ENCODE data around the gene SF3B4. TPM values are rescaled to one million over a fixed set of nuclear protein-coding genes. Genes with fewer than 3 reads are reported as not detected.
A peak's percentile ranks its signal among the peaks of the same experiment; 100 is the strongest.

Gene SF3B4
- total RNA-seq, 1 donor from 2014 or later, result 45.5 TPM

DNA sequence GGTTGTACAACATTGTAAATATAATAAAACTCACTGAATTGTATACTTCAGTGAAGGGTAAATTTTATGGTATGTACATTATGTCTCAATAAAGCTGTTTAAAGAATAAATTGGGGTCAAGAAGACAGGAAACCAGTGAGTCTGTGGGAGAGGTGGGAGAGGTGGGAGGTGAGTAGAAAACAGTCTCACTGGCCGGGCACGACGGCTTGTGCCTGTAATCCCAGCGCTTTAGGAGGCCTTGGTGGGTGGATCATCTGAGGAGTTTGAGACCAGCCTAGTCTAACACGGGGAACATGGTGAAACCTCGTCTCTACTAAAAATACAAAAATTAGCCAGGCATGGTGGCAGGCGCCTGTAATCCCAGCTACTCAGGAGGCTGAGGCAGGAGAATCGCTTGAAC lies 4.9 kb upstream of the SF3B4 start:
- DNase-seq (no peak), ATAC-seq (no peak)
- TF ChIP-seq, protein P1, sequence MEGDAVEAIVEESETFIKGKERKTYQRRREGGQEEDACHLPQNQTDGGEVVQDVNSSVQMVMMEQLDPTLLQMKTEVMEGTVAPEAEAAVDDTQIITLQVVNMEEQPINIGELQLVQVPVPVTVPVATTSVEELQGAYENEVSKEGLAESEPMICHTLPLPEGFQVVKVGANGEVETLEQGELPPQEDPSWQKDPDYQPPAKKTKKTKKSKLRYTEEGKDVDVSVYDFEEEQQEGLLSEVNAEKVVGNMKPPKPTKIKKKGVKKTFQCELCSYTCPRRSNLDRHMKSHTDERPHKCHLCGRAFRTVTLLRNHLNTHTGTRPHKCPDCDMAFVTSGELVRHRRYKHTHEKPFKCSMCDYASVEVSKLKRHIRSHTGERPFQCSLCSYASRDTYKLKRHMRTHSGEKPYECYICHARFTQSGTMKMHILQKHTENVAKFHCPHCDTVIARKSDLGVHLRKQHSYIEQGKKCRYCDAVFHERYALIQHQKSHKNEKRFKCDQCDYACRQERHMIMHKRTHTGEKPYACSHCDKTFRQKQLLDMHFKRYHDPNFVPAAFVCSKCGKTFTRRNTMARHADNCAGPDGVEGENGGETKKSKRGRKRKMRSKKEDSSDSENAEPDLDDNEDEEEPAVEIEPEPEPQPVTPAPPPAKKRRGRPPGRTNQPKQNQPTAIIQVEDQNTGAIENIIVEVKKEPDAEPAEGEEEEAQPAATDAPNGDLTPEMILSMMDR (IDR thresholded peaks at IDR 0.05), result no peak
- Histone ChIP-seq H3K4me1 (peaks cover 28% of the 10 kb centered on the region), H3K27ac (no peak overlapping the region), H3K27me3 (ENCODE audit: low read depth) (no peaks in the 10 kb centered on the region), H3K4me3 (no peak overlapping the region), H3K9me3 (no peaks in the 10 kb centered on the region), H3K36me3 (peaks cover 5% of the 10 kb centered on the region)
- intact Hi-C loops (cut with DNase I), result no loop called here

DNA sequence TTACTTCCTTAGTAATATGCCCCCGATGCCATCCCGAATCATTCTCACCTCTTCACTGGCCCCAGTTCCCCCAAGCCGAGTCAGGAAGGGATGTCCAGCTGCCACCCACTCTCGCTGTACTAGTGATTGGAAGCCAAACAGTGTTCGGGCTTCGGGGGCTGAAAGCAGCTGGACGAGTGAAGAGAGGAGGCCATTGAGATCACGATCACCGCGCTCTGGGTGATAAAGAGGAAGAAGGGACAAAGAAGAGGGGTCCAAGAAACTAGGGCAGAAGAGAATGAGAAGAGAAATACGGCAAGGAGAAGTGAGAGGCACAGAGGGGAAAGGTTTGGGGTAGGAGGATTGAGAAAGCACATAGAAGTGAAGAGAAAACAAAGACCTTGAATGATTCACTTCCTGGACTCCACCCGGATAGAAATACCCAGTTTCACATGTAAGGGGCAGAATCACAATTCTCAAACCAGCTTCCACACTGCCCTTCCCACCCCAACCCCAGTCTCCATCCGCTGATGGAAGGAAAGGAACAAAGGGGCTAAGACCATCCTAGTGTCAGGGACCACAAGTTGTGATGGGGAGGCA lies 3.7 kb upstream of the SF3B4 start:
- TF ChIP-seq, protein P1 (IDR thresholded peaks at IDR 0.05), result no peak
- Histone ChIP-seq H3K4me1 (peaks cover 28% of the 10 kb centered on the region), H3K9me3 (no peaks in the 10 kb centered on the region), H3K27me3 (ENCODE audit: low read depth) (no peaks in the 10 kb centered on the region), H3K4me3 (no peak overlapping the region), H3K36me3 (peaks cover 11% of the 10 kb centered on the region), H3K27ac (no peak overlapping the region)
- intact Hi-C loops (cut with DNase I), result no loop called here
- ATAC-seq (no peak), DNase-seq (no peak)

DNA sequence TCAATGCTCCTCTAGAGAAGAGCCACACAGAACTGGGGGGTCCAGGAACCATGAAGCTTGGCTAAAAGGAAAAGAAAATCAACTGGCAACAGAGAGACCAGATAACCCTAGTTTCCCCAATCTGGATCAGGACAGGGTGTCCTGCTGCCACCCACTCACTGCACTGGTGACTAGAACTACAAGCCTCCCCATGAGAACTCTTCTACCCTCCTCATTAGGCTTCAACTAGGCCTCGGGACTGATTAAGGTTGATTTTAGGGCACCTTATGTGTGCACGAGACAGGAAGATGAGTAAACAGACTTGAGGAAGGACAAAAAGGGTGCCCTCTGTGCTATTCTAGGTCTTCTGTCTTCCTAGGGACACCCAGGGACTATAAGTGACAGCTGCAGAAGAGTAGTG lies 2.3 kb upstream of the SF3B4 start:
- Histone ChIP-seq H3K4me1 (peaks cover 36% of the 10 kb centered on the region), H3K27me3 (ENCODE audit: low read depth) (no peaks in the 10 kb centered on the region), H3K9me3 (no peaks in the 10 kb centered on the region), H3K27ac (peak overlapping the region; percentile 46), H3K36me3 (peaks cover 26% of the 10 kb centered on the region), H3K4me3 (no peak overlapping the region)
- intact Hi-C loops (cut with DNase I), result no loop called here
- DNase-seq, result no peak
- ATAC-seq, result no peak
- TF ChIP-seq, protein P1 (IDR thresholded peaks at IDR 0.05), result no peak

DNA sequence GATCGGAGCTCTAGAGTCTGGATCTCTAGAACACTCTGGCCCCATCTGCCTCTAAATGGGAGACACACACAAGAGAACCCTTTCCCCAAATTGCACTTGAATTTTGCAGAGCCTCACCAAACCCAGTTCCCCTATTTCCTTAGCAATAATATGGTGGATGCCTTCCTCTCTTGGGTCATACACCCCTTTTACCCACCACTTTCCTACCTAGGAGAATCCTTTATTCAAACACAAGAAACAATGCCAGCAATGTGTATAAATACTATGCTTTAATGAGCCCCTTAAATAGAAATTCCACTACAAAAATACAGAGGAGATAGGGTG lies 760 bp upstream of the SF3B4 start:
- intact Hi-C loops (cut with DNase I), result no loop called here
- peak overlapping the region; percentile 99 for H3K4me3 ChIP-seq
- no peak for DNase-seq
- H3K27me3 ChIP-seq (ENCODE audit: low read depth), result no peaks in the 10 kb centered on the region
- peak overlapping the region; percentile 98 for H3K27ac ChIP-seq
- H3K36me3 ChIP-seq, result peaks cover 40% of the 10 kb centered on the region
- no peaks in the 10 kb centered on the region for H3K9me3 ChIP-seq
- peaks cover 43% of the 10 kb centered on the region for H3K4me1 ChIP-seq
- no peak for ATAC-seq
- TF ChIP-seq, protein P1 (IDR thresholded peaks at IDR 0.05), result no peak

DNA sequence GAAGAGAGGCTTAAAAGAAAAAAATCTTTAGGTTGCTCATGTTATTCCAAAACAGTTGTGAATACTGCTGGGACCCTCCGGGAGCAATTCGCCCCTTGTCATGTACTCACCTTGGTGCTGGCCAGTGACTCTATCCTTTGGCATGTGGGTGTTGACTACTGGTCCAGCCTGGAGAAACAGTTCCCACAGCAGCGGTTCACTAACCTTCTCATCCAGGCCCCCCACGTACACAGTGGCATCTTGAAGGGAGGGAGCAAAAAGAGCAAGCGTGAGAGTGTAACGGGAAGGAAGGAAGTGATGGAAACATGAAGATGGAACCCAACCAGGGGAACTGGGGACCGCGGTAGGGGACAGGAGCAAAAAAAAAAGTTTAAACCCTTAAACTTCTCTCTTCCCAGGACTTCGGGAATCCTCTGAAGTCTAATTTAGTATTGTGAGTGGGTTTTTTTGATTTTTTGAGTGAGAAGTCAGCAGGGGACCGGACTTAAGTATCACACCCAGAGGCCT lies 494 bp downstream of the SF3B4 start:
- no peaks in the 10 kb centered on the region for H3K27me3 ChIP-seq (ENCODE audit: low read depth)
- peak overlapping the region; percentile 99 for H3K4me3 ChIP-seq
- DNase-seq (no peak), ATAC-seq (no peak)
- H3K4me1 ChIP-seq, result peaks cover 43% of the 10 kb centered on the region
- peaks cover 53% of the 10 kb centered on the region for H3K36me3 ChIP-seq
- intact Hi-C loops (cut with DNase I), result no loop called here
- H3K9me3 ChIP-seq, result no peaks in the 10 kb centered on the region
- TF ChIP-seq, protein P1 (IDR thresholded peaks at IDR 0.05), result no peak
- H3K27ac ChIP-seq, result peak overlapping the region; percentile 98
